T47D (cell line): ENCODE results near the gene SORBS1.

ENCODE experiments used
- DNase-seq, 2 experiments: peaks; one replicate each; pipeline versions ENCODE4 v3.0.0 to v3.0.0-alpha.2; 2011 to 2012; ENCODE audit warnings: low read depth in 1 of 2, low spot score in 1 of 2
- JUND ChIP-seq: IDR thresholded peaks from 2 replicates; pipeline ENCODE4 v1.6.1; 2012; ENCODE audit warnings: low read depth
- in situ Hi-C: cut with HindIII; loops from 2 replicates; pipeline ENCODE4 v1.10.0; 2016; ENCODE audit warnings: low sequenced_read_pairs, low pct_unique_long_range_greater_than_20kb

SORBS1 gene

GRCh38 chr10:95392217-95392584 is 169.0 kb downstream of the SORBS1 start:
- in situ Hi-C loops: no loop called here
- no peak for TF ChIP-seq JUND
- no peak for DNase-seq

- in situ Hi-C loops: no loop called here
- TF ChIP-seq JUND: no peak
- peak; percentile 48 to 65 for DNase-seq
Observed at GRCh38 chr10:95391581-95392216, 169.5 kb downstream of the SORBS1 start.

- in situ Hi-C loops: no loop called here
- no peak for DNase-seq
- no peak for TF ChIP-seq JUND
Observed at GRCh38 chr10:95391164-95391563, 170.0 kb downstream of the SORBS1 start.

- in situ Hi-C loops: no loop called here
- DNase-seq: peak in 1 of 2 experiments; percentile 18
- no peak for TF ChIP-seq JUND
Observed at GRCh38 chr10:95389982-95390381, 171.2 kb downstream of the SORBS1 start.

GRCh38 chr10:95389176-95389575 is 172.0 kb downstream of the SORBS1 start:
- TF ChIP-seq JUND: no peak
- DNase-seq: no peak
- in situ Hi-C loops: no loop called here

- DNase-seq: peak in 1 of 2 experiments; percentile 61
- in situ Hi-C loops: no loop called here
- no peak for TF ChIP-seq JUND
Observed at GRCh38 chr10:95388539-95388938, 172.6 kb downstream of the SORBS1 start.

- no peak for DNase-seq
- no peak for TF ChIP-seq JUND
- in situ Hi-C loops: no loop called here
Observed at GRCh38 chr10:95388109-95388471, 173.1 kb downstream of the SORBS1 start.

GRCh38 chr10:95384011-95384704 is 177.0 kb downstream of the SORBS1 start:
- TF ChIP-seq JUND: no peak
- DNase-seq: no peak
- in situ Hi-C loops: no loop called here

GRCh38 chr10:95382596-95382995 is 178.6 kb downstream of the SORBS1 start:
- no peak for DNase-seq
- in situ Hi-C loops: no loop called here
- no peak for TF ChIP-seq JUND

- TF ChIP-seq JUND: no peak
- no peak for DNase-seq
- in situ Hi-C loops: no loop called here
Observed at GRCh38 chr10:95382174-95382573, 179.0 kb downstream of the SORBS1 start.

- no peak for TF ChIP-seq JUND
- DNase-seq: no peak
- in situ Hi-C loops: no loop called here
Observed at GRCh38 chr10:95377950-95378349, 183.2 kb downstream of the SORBS1 start.

- in situ Hi-C loops: no loop called here
- no peak for TF ChIP-seq JUND
- DNase-seq: no peak
Observed at GRCh38 chr10:95375418-95375817, 185.8 kb downstream of the SORBS1 start.

GRCh38 chr10:95374597-95375209 is 186.5 kb downstream of the SORBS1 start:
- DNase-seq: peak; percentile 72 to 91
- TF ChIP-seq JUND: no peak
- in situ Hi-C loops: no loop called here
